SKM-1 treated with dmso at 0.1 percent for 144 hours (cell line): Measurements from ENCODE around the gene ETV7.

Source experiments
- DNase-seq: peaks from one replicate; lab custom pipeline; 2025; ENCODE audit not compliant: unreplicated experiment; lab: John Stamatoyannopoulos, UW

The ETV7 gene

DNA sequence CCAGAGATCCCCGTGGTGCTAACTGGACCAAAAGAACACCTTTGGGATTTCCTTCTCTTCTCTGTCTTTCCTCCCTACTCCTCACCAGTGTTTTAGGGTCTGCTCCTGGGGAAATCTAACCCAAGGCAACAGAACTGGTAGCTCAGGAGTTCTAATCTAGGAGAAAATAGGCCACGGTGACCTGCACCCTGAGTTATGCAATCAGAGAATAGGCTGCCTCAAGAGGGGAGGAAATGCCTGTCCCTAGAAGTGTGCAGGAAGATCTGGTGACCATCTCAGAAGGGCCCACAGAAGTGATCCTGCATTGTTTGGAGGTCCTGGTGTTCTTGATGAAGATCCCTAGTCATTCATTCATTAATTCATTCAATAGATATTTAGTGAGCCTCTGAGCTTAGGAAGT is 3.4 kb downstream of the ETV7 start:
- no peak for DNase-seq

DNA sequence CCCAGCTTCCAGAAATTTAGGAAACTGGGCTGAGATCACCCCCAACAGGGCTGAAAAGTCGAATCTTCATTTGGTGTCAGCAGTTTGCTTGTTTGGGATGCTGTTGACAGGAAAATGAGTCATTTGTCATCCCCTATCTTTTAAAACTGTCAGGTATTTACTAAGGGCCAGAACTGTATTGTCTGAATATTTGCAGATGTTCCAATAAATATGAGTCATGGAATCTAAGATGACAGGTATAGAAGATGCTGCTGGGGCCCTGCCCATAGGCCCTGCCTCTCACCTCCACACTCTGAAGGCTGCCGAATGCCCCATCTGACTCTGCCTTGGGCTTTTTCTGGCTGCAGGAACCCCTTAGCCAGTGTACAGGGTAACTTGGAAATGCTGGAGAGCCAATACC is 3.9 kb downstream of the ETV7 start:
- DNase-seq, result no peak

- no peak for DNase-seq
These were observed 4.5 kb downstream of the ETV7 start for GRCh38 chr6:36382976-36383375.

- no peak for DNase-seq
These were observed 5.7 kb downstream of the ETV7 start for GRCh38 chr6:36381502-36382389.

DNA sequence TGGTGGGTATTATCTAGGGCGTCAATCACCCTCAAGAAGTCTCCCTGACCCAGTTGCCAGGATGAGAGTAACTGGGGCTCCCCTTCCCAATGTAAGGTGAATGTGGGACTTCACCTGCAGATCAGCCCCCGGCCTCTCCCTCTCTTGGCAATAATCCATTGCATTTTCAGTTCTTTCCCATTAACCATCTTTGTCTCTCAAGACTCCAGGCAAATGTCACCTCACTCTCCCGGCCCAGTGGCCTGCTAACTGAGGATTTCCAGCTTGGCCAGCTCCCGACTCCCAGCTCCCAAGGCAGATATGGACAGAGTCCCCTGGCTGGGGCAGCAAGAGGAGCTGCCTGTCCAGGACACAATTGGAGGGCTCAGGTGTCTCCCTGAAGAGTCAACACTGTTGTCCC is 7.3 kb downstream of the ETV7 start:
- DNase-seq, result no peak

DNA sequence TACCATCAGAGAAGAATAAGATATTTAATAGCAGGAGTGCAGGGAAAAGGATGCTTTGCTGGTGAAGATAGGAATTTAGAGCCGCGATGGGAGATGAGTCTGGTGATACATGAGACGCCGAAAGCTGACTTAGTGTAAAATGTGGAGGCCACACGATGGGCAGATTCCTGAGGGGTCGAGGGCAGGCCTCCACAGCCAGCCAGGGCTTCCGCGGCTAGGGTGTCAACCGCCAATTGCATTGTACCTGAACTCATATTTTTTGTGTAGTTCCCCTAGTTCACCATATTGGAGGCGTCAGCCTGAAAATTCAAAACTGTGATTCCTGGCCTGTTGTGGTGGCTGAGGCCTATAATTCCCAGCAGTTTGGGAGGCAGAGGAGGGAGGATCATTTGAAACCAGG is 8.5 kb downstream of the ETV7 start:
- no peak for DNase-seq

- no peak for DNase-seq
These were observed 9.1 kb downstream of the ETV7 start for GRCh38 chr6:36378243-36378920.

GRCh38 chr6:36377594-36377993 is 9.9 kb downstream of the ETV7 start:
- DNase-seq, result no peak

GRCh38 chr6:36376742-36377141 is 10.7 kb downstream of the ETV7 start:
- no peak for DNase-seq

- DNase-seq, result no peak
These were observed 11.3 kb downstream of the ETV7 start for GRCh38 chr6:36376183-36376582.

GRCh38 chr6:36375644-36376155 is 11.8 kb downstream of the ETV7 start:
- DNase-seq, result no peak

DNA sequence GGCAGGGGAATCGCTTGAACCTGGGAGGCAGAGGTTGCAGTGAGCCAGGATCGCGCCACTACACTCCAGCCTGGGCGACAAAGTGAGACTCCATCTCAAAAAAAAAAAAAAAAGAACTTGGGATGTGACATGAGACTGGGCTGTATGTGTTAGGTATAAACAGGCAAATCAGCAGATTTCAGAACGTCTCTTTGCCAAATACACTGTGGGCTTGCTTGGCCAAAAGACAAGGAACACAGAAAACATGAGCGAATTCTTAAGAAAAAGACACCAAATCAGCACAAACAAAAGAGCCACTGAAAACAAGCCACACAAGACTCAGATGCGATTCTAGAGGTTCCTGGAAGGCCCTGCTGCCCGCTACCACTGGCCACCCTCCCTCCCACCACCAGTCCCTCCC is 12.5 kb downstream of the ETV7 start:
- DNase-seq, result no peak

- DNase-seq, result no peak
These were observed 13.3 kb downstream of the ETV7 start for GRCh38 chr6:36374194-36374593.

GRCh38 chr6:36373368-36374019 is 14.0 kb downstream of the ETV7 start:
- DNase-seq, result no peak

GRCh38 chr6:36372088-36372487 is 15.4 kb downstream of the ETV7 start:
- DNase-seq, result no peak

- no peak for DNase-seq
These were observed 16.3 kb downstream of the ETV7 start for GRCh38 chr6:36371211-36371610.

GRCh38 chr6:36370638-36371037 is 16.8 kb downstream of the ETV7 start:
- DNase-seq, result no peak

GRCh38 chr6:36368921-36369865 is 18.3 kb downstream of the ETV7 start:
- DNase-seq, result peak; percentile 96

GRCh38 chr6:36368421-36368820 is 19.0 kb downstream of the ETV7 start:
- DNase-seq, result no peak

- no peak for DNase-seq
These were observed 19.7 kb downstream of the ETV7 start for GRCh38 chr6:36367743-36368142.
